Measurements from ENCODE around the gene PTP4A1.

GRCh38 chr6:63533026-63533425 is 39.3 kb upstream of the PTP4A1 start:
- TF ChIP-seq CTCF (IDR thresholded peaks at IDR 0.05; ENCODE audit: insufficient read depth, low read depth, low read length) = no peak
- no peak for TF ChIP-seq EZH2 (IDR thresholded peaks at IDR 0.05; ENCODE audit: insufficient read depth, low read length)
